HEK293T (cell line): Measurements from ENCODE around the gene IL19.

Experiments used
- CTCF ChIA-PET: fragments of 350-600 bp; formaldehyde crosslinking; extraction: SDS; loops from one replicate; lab custom pipeline; 2021; ENCODE audit warnings: antibody characterized with exemption, inconsistent platforms; lab: Yijun Ruan, JAX
- POLR2A ChIA-PET: fragments of 350-600 bp; formaldehyde crosslinking; extraction: SDS; loops from one replicate; lab custom pipeline; 2020; ENCODE audit warnings: antibody characterized with exemption, inconsistent platforms; lab: Yijun Ruan, JAX
- DNase-seq: peaks from one replicate; pipeline ENCODE4 v3.0.0; 2012; ENCODE audit warnings: mixed read lengths; ENCODE audit errors: extremely low spot score
- ARNT ChIP-seq: fragments of 450-650 bp; IDR thresholded peaks from 2 replicates; pipeline ENCODE4 v1.6.1; 2017; ENCODE audit warnings: mild to moderate bottlenecking
- BHLHE40 ChIP-seq: fragments of 450-650 bp; IDR thresholded peaks from 2 replicates; pipeline ENCODE4 v1.6.1; 2016; ENCODE audit warnings: mild to moderate bottlenecking, moderate library complexity, borderline replicate concordance
- CTBP1 ChIP-seq: fragments of 450-650 bp; IDR thresholded peaks from 2 replicates; pipeline ENCODE4 v1.6.1; 2016; ENCODE audit warnings: borderline replicate concordance
- ELF4 ChIP-seq: fragments of 450-650 bp; IDR thresholded peaks from 2 replicates; pipeline ENCODE4 v1.6.1; 2017; ENCODE audit warnings: antibody characterized with exemption
- FOXA1 ChIP-seq: fragments of 450-650 bp; IDR thresholded peaks from 2 replicates; pipeline ENCODE4 v1.6.1; 2016; ENCODE audit warnings: mild to moderate bottlenecking
- FOXK2 ChIP-seq: fragments of 450-650 bp; IDR thresholded peaks from 2 replicates; pipeline ENCODE4 v1.6.1; 2016; ENCODE audit warnings: mild to moderate bottlenecking
- FOXM1 ChIP-seq: fragments of 450-650 bp; IDR thresholded peaks from 2 replicates; pipeline ENCODE4 v1.6.1; 2017; ENCODE audit warnings: mild to moderate bottlenecking, borderline replicate concordance
- HDGF ChIP-seq: fragments of 450-650 bp; IDR thresholded peaks from 2 replicates; pipeline ENCODE4 v1.6.1; 2017; ENCODE audit warnings: antibody characterized with exemption, borderline replicate concordance
- L3MBTL2 ChIP-seq: fragments of 450-650 bp; conservative IDR thresholded peaks from 2 replicates; pipeline ENCODE4 v1.6.1; 2016; ENCODE audit warnings: mild to moderate bottlenecking
- LEF1 ChIP-seq: fragments of 450-650 bp; IDR thresholded peaks from 2 replicates; pipeline ENCODE4 v1.6.1; 2017; ENCODE audit warnings: mild to moderate bottlenecking, borderline replicate concordance
- NFRKB ChIP-seq: fragments of 450-650 bp; IDR thresholded peaks from 2 replicates; pipeline ENCODE4 v1.6.1; 2016; ENCODE audit warnings: mild to moderate bottlenecking, moderate library complexity
- PKNOX1 ChIP-seq: fragments of 450-650 bp; IDR thresholded peaks from 2 replicates; pipeline ENCODE4 v1.6.1; 2016
- SP1 ChIP-seq: fragments of 450-650 bp; IDR thresholded peaks from 2 replicates; pipeline ENCODE4 v1.6.1; 2017
- SUZ12 ChIP-seq: fragments of 450-650 bp; IDR thresholded peaks from 2 replicates; pipeline ENCODE4 v1.6.1; 2016; ENCODE audit warnings: mild to moderate bottlenecking
- TARDBP ChIP-seq: fragments of 450-650 bp; IDR thresholded peaks from 2 replicates; pipeline ENCODE4 v1.6.1; 2016
- ZNF384 ChIP-seq: fragments of 450-650 bp; IDR thresholded peaks from 2 replicates; pipeline ENCODE4 v1.6.1; 2016

IL19 gene

GRCh38 chr1:206766251-206766856, 4.2 kb upstream of the IL19 start:
- ChIA-PET CTCF (no interaction called here), POLR2A (no interaction called here)
- no peak for DNase-seq
- no peak for TF ChIP-seq FOXA1
- no peak for TF ChIP-seq SUZ12
- TF ChIP-seq NFRKB: no peak
- no peak for TF ChIP-seq SP1

- CTCF ChIA-PET: interaction anchor here (0.6 kb wide), 1 partner anchor 10 kb away, joined by 3 read pairs; no protein-coding TSS in a partner anchor
- TF ChIP-seq FOXM1: no peak
- no peak for TF ChIP-seq L3MBTL2
- no peak for TF ChIP-seq NFRKB
- no peak for TF ChIP-seq SUZ12
- TF ChIP-seq ELF4: no peak
- TF ChIP-seq FOXA1: no peak
- no peak for TF ChIP-seq LEF1
- TF ChIP-seq TARDBP: no peak
- TF ChIP-seq SP1: no peak
- no peak for TF ChIP-seq PKNOX1
- TF ChIP-seq BHLHE40: no peak
- no peak for TF ChIP-seq FOXK2
- no peak for TF ChIP-seq ZNF384
- TF ChIP-seq CTBP1: no peak
- TF ChIP-seq ARNT: no peak
- DNase-seq: no peak
- POLR2A ChIA-PET: no interaction called here
These were observed 1.9 kb upstream of the IL19 start for GRCh38 chr1:206768472-206769303.

- DNase-seq: no peak
- ChIA-PET POLR2A (no interaction called here), CTCF (interaction anchor here (0.6 kb wide), 1 partner anchor 11 kb away, joined by 3 read pairs; no protein-coding TSS in a partner anchor)
- TF ChIP-seq HDGF: no peak
- no peak for TF ChIP-seq SP1
- no peak for TF ChIP-seq CTBP1
- no peak for TF ChIP-seq L3MBTL2
- TF ChIP-seq ELF4: no peak
- no peak for TF ChIP-seq ARNT
- no peak for TF ChIP-seq TARDBP
- TF ChIP-seq LEF1: no peak
- no peak for TF ChIP-seq PKNOX1
- TF ChIP-seq SUZ12: no peak
- no peak for TF ChIP-seq FOXA1
- TF ChIP-seq ZNF384: no peak
- TF ChIP-seq BHLHE40: no peak
- TF ChIP-seq FOXM1: no peak
- TF ChIP-seq FOXK2: no peak
- no peak for TF ChIP-seq NFRKB
These were observed 1.3 kb upstream of the IL19 start for GRCh38 chr1:206769304-206769731.

- ChIA-PET POLR2A (no interaction called here), CTCF (no interaction called here)
- no peak for TF ChIP-seq SP1
- no peak for TF ChIP-seq BHLHE40
- no peak for TF ChIP-seq ELF4
- no peak for TF ChIP-seq SUZ12
- no peak for TF ChIP-seq FOXM1
- TF ChIP-seq NFRKB: no peak
- no peak for TF ChIP-seq PKNOX1
- no peak for DNase-seq
These were observed 742 bp downstream of the IL19 start for GRCh38 chr1:206771338-206771692.

GRCh38 chr1:206772243-206772937, 1.8 kb downstream of the IL19 start, which contains the start of gene IL10:
IL10 (minus strand) TSS chr1:206772494; CDS start chr1:206772435, 59 bp downstream.
- DNase-seq: no peak
- TF ChIP-seq SUZ12 (no peak), L3MBTL2 (no peak), ZNF384 (no peak), ARNT (no peak), TARDBP (no peak), LEF1 (no peak), ELF4 (no peak), FOXK2 (no peak), PKNOX1 (no peak), FOXA1 (no peak), NFRKB (no peak), BHLHE40 (no peak), CTBP1 (no peak), FOXM1 (no peak), SP1 (no peak), HDGF (no peak)
- ChIA-PET POLR2A (no interaction called here), CTCF (no interaction called here)
